Astrocyte (in vitro differentiated cells and primary cell): ENCODE measurements around the gene TRNAU1AP.

Experiments
- CTCF ChIP-seq: IDR thresholded peaks from 2 replicates; pipeline ENCODE4 v1.5.1; 2011; ENCODE audit warnings: low read depth, mild to moderate bottlenecking, inconsistent platforms, low read length, moderate library complexity; ENCODE audit not compliant: insufficient read depth
- EZH2 ChIP-seq: IDR thresholded peaks from 2 replicates; pipeline ENCODE4 v1.6.1; 2012; ENCODE audit warnings: mild to moderate bottlenecking, low read length, inconsistent platforms; ENCODE audit not compliant: insufficient read depth

- TF ChIP-seq CTCF = no peak
- TF ChIP-seq EZH2 = no peak
These were observed 25.9 kb downstream of the TRNAU1AP start for GRCh38 chr1:28578696-28579218.
